ENCODE data around the gene POM121.
"Not testable (repeated sequence)": the region's sequence is repeated elsewhere in the genome, so short reads cannot be mapped to it uniquely, and the experiment has no call there.

DNA sequence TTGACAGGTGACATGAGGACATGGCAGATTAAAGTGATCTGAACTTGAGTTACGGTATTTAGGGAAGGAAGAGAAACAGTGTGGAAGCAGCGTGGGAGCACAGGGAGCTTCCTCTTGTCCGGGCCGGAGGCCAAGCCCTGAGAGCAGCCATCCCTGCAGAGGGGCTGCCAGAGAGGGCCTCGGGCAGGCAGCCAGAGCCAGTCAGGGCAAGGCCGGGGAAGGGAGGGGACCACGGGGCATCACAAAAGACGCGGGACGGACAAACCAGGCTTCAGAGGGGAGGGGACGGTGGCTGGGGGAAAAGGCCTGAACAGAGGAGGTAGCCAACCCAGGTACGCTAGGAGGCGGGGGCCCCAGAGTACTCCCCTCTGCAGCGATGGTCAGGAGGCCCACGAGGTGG is 20.0 kb downstream of the POM121 start:
- TF ChIP-seq, protein P1, sequence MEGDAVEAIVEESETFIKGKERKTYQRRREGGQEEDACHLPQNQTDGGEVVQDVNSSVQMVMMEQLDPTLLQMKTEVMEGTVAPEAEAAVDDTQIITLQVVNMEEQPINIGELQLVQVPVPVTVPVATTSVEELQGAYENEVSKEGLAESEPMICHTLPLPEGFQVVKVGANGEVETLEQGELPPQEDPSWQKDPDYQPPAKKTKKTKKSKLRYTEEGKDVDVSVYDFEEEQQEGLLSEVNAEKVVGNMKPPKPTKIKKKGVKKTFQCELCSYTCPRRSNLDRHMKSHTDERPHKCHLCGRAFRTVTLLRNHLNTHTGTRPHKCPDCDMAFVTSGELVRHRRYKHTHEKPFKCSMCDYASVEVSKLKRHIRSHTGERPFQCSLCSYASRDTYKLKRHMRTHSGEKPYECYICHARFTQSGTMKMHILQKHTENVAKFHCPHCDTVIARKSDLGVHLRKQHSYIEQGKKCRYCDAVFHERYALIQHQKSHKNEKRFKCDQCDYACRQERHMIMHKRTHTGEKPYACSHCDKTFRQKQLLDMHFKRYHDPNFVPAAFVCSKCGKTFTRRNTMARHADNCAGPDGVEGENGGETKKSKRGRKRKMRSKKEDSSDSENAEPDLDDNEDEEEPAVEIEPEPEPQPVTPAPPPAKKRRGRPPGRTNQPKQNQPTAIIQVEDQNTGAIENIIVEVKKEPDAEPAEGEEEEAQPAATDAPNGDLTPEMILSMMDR (IDR thresholded peaks at IDR 0.05): not testable (repeated sequence)
- not testable (repeated sequence) for TF ChIP-seq POLR2A (IDR thresholded peaks at IDR 0.05)

All from adrenal gland (tissue), 5 donors.